A549 (cell line): ENCODE data around the gene GPR146. TPM values are rescaled to one million over a fixed set of nuclear protein-coding genes. Genes with fewer than 3 reads are reported as not detected.

Experiments
- ATAC-seq, 2 experiments: fragments of 200-7000 bp in 1 of 2; fragments of >200 bp in 1 of 2; cut with Nextera tagmentation in 1 of 2; cut with Tn5 transposase in 1 of 2; 3 replicates each; pipeline versions ENCODE4 v1.8.0 to v1.9.1; 2018 to 2020; ENCODE audit warnings: mild to moderate bottlenecking in 1 of 2, moderate library complexity in 1 of 2
- CTCF ChIA-PET: fragments of 300-600 bp; sonication (Branson Sonifier 250); formaldehyde crosslinking; extraction: SDS; loops from one replicate; lab custom pipeline; 2021; ENCODE audit warnings: antibody characterized with exemption, inconsistent platforms; lab: Yijun Ruan, JAX
- POLR2A ChIA-PET: fragments of 350-600 bp; formaldehyde crosslinking; extraction: SDS; loops from one replicate; lab custom pipeline; 2021; ENCODE audit warnings: antibody characterized with exemption, inconsistent platforms; lab: Yijun Ruan, JAX
- DNase-seq, 2 experiments: peaks; one replicate each; pipeline versions ENCODE4 v3.0.0 to v3.0.0-alpha.2; 2011 to 2016; ENCODE audit warnings: low read depth in 1 of 2, low spot score in 1 of 2
- FAIRE-seq: peaks from 2 replicates; lab custom pipeline; 2011; peaks lifted over from hg19 to GRCh38; lab: Jason Lieb, UNC
- H3K27ac ChIP-seq, 2 experiments: fragments of >200 bp; sonication (Bioruptor Twin); formaldehyde crosslinking; 3 replicates each; pipeline ENCODE4 v1.5.1; 2016 to 2017
- H3K4me1 ChIP-seq: fragments of >200 bp; sonication (Bioruptor Twin); formaldehyde crosslinking; 3 replicates; pipeline ENCODE4 v1.6.1; 2016
- H3K4me2 ChIP-seq: fragments of >200 bp; sonication (Bioruptor Twin); formaldehyde crosslinking; 3 replicates; pipeline ENCODE4 v1.6.1; 2016
- H3K4me3 ChIP-seq: fragments of >200 bp; sonication (Bioruptor Twin); formaldehyde crosslinking; 3 replicates; pipeline ENCODE4 v1.5.1; 2016
- H3K9me3 ChIP-seq: fragments of >200 bp; sonication (Bioruptor Twin); formaldehyde crosslinking; 3 replicates; pipeline ENCODE4 v1.6.1; 2016
- EHF ChIP-seq: fragments of 250-450 bp; sonication (Bioruptor Pico); IDR thresholded peaks from 2 replicates; pipeline ENCODE4 v1.5.0; 2020; ENCODE audit warnings: mild to moderate bottlenecking
- EP300 ChIP-seq, 2 experiments: fragments of >200 bp; sonication (Bioruptor Twin); formaldehyde crosslinking; IDR thresholded peaks; 2 replicates in 1 of 2; 3 replicates in 1 of 2; pipeline ENCODE4 v1.6.1; 2016 to 2017
- GATA3 ChIP-seq: IDR thresholded peaks from 2 replicates; pipeline ENCODE4 v1.6.1; 2012; ENCODE audit warnings: borderline replicate concordance
- HDAC2 ChIP-seq: fragments of 200-600 bp; sonication (generic); IDR thresholded peaks from 2 replicates; pipeline ENCODE4 v1.6.1; 2016
- HEYL ChIP-seq: fragments of 250-450 bp; sonication (Bioruptor Pico); IDR thresholded peaks from 2 replicates; pipeline ENCODE4 v1.8.0; 2021; ENCODE audit warnings: mild to moderate bottlenecking, moderate library complexity
- HOXA7 ChIP-seq: fragments of 250-450 bp; sonication (Bioruptor Pico); IDR thresholded peaks from 2 replicates; pipeline ENCODE4 v1.5.0; 2020; ENCODE audit warnings: mild to moderate bottlenecking, moderate library complexity
- HOXB13 ChIP-seq: fragments of 250-450 bp; sonication (Bioruptor Pico); IDR thresholded peaks from 2 replicates; pipeline ENCODE4 v1.5.0; 2020; ENCODE audit warnings: low read depth, mild to moderate bottlenecking, moderate library complexity
- MAZ ChIP-seq: fragments of 150-350 bp; IDR thresholded peaks from 2 replicates; pipeline ENCODE4 v1.6.1; 2014; ENCODE audit warnings: antibody characterized with exemption, low read depth, low read length, borderline replicate concordance
- NFE2L2 ChIP-seq: fragments of 150-350 bp; conservative IDR thresholded peaks from 2 replicates; pipeline ENCODE4 v1.6.1; 2014; ENCODE audit warnings: low read length
- NPAS2 ChIP-seq: fragments of 250-450 bp; sonication (Bioruptor Pico); IDR thresholded peaks from 2 replicates; pipeline ENCODE4 v1.8.0; 2022; ENCODE audit warnings: mild to moderate bottlenecking, moderate library complexity, borderline replicate concordance
- POLR2AphosphoS2 ChIP-seq: conservative IDR thresholded peaks from 2 replicates; pipeline ENCODE4 v1.6.1; 2012; ENCODE audit warnings: low read length, improper control_type of control experiment, inconsistent platforms
- REST ChIP-seq: fragments of 200-600 bp; sonication (generic); IDR thresholded peaks from 2 replicates; pipeline ENCODE4 v1.6.1; 2016; ENCODE audit warnings: antibody characterized with exemption, mild to moderate bottlenecking, moderate library complexity
- SMC3 ChIP-seq: fragments of >200 bp; sonication (Bioruptor Twin); formaldehyde crosslinking; IDR thresholded peaks from 3 replicates; pipeline ENCODE4 v1.6.1; 2018; ENCODE audit warnings: inconsistent platforms
- ZFP36 ChIP-seq: fragments of 450-650 bp; IDR thresholded peaks from 2 replicates; pipeline ENCODE4 v1.6.1; 2014; ENCODE audit warnings: borderline replicate concordance; ENCODE audit not compliant: partially characterized antibody
- ZNF302 ChIP-seq: fragments of 250-450 bp; sonication (Bioruptor Pico); IDR thresholded peaks from 2 replicates; pipeline ENCODE4 v1.9.0; 2021; ENCODE audit warnings: inconsistent platforms, mild to moderate bottlenecking, moderate library complexity
- WGBS: methylation state at CpG from one replicate; pipeline ENCODE4 v1.1.6; 2017; ENCODE audit errors: missing lambda C conversion rate; 5-methylcytosine and 5-hydroxymethylcytosine counted together
- polyA plus RNA-seq, 4 experiments: library from polyadenylated mRNA; depleted of rRNA in 3 of 4; stranded (reverse); fragments of >200 nt; fragmentation: RNase III in 1 of 4; extraction: RNeasy Plus Mini Kit Qiagen cat#74134 plus additional on column Dnase treatment in 1 of 4; gene quantifications; 2 replicates in 3 of 4; 3 replicates in 1 of 4; pipeline ENCODE4 v1.2.3, GENCODE V29; 2011 to 2017
- TF ChIP-seq, protein P1 (sequence below): IDR thresholded peaks from 2 replicates; pipeline ENCODE4 v1.6.1; 2012
- TF ChIP-seq, protein P2 (sequence below): IDR thresholded peaks from 2 replicates; pipeline ENCODE4 v1.6.1; 2012; ENCODE audit warnings: low read depth, borderline replicate concordance
- TF ChIP-seq, protein P3 (sequence below): fragments of 250-450 bp; sonication (Bioruptor Pico); IDR thresholded peaks from 2 replicates; pipeline ENCODE4 v1.5.0; 2020; ENCODE audit warnings: low read depth, mild to moderate bottlenecking, moderate library complexity
- TF ChIP-seq, protein P4 (sequence below): IDR thresholded peaks from 2 replicates; pipeline ENCODE4 v1.6.1; 2012
- TF ChIP-seq, protein P5 (sequence below): fragments of 450-650 bp; IDR thresholded peaks from 2 replicates; pipeline ENCODE4 v1.6.1; 2014; ENCODE audit warnings: antibody characterized with exemption

Gene GPR146
- polyA plus RNA-seq, 2 of the 4 experiments (the other 2 are of a cell fraction), result 0.50 to 0.75 TPM

- no peak for TF ChIP-seq REST
- no peak for TF ChIP-seq NFE2L2
- TF ChIP-seq EP300 (IDR thresholded peaks at IDR 0.05), result no peak
Measured at GRCh38 chr7:1049801-1050200, 5.5 kb downstream of the GPR146 start (continued).

DNA sequence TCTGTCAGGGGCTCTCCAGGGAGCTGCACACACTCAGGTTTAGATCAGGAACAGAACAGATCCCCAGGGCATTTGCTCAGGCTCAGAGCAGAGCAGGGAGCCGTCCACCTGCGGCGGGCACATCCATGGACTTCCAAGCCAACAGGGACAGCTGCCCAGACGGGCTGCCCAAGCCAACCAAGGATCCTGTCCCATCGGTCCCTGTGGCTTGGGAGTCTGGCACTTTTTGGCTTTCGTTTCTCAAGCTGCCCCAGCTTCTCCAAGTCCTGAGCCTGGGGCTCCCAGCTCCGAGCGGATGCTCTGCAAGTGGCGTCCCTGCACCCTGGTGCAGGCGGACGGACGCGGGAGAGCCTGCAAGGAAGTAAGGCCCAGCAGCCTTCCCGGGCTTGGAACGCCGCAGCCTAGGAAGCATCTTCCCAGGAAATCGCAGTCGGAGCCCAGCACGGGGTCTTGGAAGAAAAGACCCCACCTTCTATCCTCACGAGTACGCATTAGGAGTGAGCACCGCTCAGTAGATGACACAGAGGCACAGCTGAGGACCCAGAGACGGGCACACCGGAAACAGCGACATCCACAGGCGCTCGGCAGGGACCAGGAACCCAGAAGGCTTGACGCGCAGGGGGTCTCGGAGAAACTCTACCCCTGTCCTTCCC is 6.0 kb downstream of the GPR146 start:
- H3K4me3 ChIP-seq, result no peak overlapping the region
- H3K4me2 ChIP-seq, result no peak overlapping the region
- CTCF ChIA-PET, result interaction anchor here (8.5 to 20.4 kb wide), 2 partner anchors 16 to 55 kb away, joined by 63 to 487 read pairs; no protein-coding TSS in a partner anchor
- no peak for DNase-seq
- POLR2A ChIA-PET, result interaction anchor here (0.6 kb wide), 1 partner anchor 149 kb away, joined by 4 read pairs; no protein-coding TSS in a partner anchor
- ATAC-seq, result no peak
- WGBS, result 75% methylated on average over 19 of the region's 30 CpGs
- TF ChIP-seq HEYL (CRISPR knock-in tag) (no peak), SMC3 (no peak), REST (no peak), HOXB13 (CRISPR knock-in tag) (no peak), HDAC2 (no peak), POLR2AphosphoS2 (no peak), EHF (no peak), HOXA7 (CRISPR knock-in tag) (no peak), ZNF302 (CRISPR knock-in tag) (no peak), NPAS2 (no peak), ZFP36 (no peak), MAZ (no peak), GATA3 (no peak)
- TF ChIP-seq, protein P1, sequence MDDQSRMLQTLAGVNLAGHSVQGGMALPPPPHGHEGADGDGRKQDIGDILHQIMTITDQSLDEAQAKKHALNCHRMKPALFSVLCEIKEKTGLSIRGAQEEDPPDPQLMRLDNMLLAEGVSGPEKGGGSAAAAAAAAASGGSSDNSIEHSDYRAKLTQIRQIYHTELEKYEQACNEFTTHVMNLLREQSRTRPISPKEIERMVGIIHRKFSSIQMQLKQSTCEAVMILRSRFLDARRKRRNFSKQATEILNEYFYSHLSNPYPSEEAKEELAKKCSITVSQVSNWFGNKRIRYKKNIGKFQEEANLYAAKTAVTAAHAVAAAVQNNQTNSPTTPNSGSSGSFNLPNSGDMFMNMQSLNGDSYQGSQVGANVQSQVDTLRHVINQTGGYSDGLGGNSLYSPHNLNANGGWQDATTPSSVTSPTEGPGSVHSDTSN, result no peak
- TF ChIP-seq, protein P2, sequence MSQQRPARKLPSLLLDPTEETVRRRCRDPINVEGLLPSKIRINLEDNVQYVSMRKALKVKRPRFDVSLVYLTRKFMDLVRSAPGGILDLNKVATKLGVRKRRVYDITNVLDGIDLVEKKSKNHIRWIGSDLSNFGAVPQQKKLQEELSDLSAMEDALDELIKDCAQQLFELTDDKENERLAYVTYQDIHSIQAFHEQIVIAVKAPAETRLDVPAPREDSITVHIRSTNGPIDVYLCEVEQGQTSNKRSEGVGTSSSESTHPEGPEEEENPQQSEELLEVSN, result no peak
- TF ChIP-seq, protein P3, sequence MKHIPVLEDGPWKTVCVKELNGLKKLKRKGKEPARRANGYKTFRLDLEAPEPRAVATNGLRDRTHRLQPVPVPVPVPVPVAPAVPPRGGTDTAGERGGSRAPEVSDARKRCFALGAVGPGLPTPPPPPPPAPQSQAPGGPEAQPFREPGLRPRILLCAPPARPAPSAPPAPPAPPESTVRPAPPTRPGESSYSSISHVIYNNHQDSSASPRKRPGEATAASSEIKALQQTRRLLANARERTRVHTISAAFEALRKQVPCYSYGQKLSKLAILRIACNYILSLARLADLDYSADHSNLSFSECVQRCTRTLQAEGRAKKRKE (CRISPR knock-in tag), result no peak
- TF ChIP-seq, protein P4, sequence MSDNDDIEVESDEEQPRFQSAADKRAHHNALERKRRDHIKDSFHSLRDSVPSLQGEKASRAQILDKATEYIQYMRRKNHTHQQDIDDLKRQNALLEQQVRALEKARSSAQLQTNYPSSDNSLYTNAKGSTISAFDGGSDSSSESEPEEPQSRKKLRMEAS, result no peak
- TF ChIP-seq, protein P5, sequence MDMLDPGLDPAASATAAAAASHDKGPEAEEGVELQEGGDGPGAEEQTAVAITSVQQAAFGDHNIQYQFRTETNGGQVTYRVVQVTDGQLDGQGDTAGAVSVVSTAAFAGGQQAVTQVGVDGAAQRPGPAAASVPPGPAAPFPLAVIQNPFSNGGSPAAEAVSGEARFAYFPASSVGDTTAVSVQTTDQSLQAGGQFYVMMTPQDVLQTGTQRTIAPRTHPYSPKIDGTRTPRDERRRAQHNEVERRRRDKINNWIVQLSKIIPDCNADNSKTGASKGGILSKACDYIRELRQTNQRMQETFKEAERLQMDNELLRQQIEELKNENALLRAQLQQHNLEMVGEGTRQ, result no peak
- FAIRE-seq, result no peak
- H3K4me1 ChIP-seq, result peaks cover 6% of the 10 kb centered on the region; the same call in 2 of the 3 replicates
- no peak overlapping the region for H3K27ac ChIP-seq
- H3K9me3 ChIP-seq, result no peaks in the 10 kb centered on the region
